Hematopoietic multipotent progenitor cell treated with erythropoietin and hydrocortisone succinate and interleukin-3 and kit ligand, for 17 days (in vitro differentiated cells): ENCODE results near the gene SYNGR2.
A peak's percentile ranks its signal among the peaks of the same experiment; 100 is the strongest.
"Not testable (repeated sequence)": the region's sequence is repeated elsewhere in the genome, so short reads cannot be mapped to it uniquely, and the experiment has no call there.

ENCODE experiments used
- DNase-seq: peaks from one replicate; pipeline ENCODE4 v3.0.0-alpha.2; 2015; ENCODE audit warnings: low spot score

SYNGR2 gene

DNA sequence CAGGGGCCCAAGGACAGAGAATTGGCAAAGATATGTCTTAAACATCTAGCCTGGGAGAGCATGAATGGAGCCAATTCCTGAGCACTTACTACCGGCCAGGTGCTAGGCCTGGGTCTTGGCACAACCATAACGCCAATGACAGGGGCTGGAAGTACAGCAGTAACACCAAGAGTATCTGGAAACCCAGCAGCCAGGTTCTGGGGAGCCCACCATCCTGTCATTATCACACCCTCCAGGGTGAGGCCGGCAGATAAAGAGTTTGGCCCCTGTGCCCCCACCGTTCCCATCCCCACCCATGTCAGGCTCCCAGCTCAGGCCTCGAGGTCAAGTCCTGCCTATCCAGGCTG is 38.3 kb upstream of the SYNGR2 start:
- peak; percentile 58 for DNase-seq

DNA sequence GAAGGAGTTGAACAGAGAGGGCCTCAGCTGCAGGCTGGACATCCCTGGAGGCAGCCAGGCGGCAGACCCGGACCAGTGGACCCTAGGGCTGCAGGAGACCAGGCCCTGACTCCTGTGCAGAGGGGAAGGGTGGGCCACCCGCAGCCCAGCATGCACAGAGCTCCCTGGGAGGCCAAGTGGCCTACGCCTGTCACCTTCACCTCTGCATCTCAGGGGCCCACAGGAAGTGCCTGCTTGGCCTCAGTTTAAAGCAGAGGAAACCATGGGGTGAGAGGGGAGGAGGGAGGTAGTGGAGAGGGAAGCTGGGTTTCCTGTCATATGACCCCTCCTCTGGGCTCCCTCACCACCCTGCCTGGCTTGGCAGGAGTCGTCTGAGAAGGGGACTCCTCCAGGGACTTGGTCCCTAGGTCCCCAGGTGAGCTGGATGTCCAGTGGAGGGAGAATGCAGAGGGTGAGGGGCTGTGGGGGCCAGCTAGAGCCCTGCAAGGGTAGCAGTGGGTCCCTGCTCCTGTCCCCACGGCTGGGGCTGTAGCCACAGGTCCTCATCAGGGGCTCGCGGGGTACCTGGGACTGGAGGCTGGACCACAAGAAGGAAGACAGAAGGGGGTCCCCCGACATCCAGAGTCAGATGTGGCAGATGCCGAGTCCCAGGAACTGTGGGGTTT is 37.8 kb upstream of the SYNGR2 start, which contains the start of gene TMC8:
Gene TMC8 (plus strand): TSS at position 335 of the 665 bp plus-strand sequence. CDS start 818 bp downstream, outside the sequence.
- no peak for DNase-seq

DNA sequence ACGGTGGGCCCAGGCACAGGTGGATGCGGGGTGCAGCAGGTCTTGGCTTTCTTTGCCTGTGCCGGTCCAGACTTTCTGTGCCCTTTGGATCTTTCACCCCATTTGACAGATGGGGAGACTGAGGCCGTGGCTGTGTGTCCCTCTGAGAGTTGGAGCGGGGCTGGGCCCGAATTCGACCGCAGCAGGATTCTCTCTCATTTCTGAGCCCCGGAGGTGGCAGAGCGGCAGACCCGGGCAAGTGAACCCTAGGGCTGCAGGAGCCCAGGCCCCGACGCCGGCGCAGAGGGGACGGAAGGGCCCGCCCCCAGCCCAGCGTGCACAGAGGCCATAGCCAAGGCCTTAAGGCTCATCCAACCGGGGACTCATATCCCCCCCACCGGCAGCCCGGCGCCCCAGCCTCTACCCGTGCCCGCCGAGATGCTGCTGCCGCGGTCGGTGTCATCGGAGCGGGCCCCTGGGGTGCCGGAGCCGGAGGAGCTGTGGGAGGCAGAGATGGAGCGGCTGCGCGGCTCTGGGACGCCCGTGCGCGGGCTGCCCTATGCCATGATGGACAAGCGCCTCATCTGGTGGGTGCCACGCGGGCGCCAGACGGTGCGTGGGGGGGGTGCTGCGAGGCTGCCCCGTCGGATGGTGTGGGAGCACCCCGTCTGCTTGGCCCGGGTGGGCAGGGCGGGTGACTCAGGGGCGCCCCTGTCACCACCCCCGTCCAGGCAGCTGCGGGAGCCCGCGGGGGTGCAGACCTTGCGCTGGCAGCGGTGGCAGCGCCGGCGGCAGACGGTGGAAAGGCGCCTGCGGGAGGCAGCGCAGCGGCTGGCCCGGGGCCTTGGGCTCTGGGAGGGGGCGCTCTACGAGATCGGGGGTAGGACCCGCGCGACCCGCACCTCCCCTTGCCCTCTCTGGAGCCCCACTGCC is 37.0 kb upstream of the SYNGR2 start:
- DNase-seq = peak; percentile 33

DNA sequence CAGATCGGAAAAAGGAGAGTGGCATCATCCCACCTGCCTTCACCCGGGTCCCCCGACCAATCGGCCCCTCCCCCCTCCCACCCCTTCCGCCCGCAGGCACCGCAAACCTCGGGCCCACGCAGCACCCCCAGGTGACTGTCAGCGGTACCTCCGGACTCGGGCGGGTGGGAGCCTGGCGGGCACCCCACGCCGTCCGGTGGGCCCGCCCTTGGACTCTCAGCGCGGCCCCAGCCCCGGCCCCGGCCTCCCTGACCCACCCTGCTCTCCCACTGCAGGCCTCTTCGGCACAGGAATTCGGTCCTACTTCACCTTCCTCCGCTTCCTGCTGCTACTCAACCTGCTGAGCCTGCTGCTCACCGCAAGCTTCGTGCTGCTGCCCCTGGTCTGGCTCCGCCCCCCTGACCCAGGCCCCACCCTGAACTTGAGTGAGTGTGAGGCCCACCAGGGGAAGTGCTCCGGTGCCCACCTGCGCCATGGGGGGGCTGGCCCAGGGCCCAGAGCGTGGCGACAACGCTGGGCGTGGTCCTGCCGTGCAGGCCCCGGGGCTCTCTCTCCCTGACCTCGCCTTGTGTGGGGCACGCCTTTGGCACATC is 36.2 kb upstream of the SYNGR2 start:
- DNase-seq = peak; percentile 53

DNA sequence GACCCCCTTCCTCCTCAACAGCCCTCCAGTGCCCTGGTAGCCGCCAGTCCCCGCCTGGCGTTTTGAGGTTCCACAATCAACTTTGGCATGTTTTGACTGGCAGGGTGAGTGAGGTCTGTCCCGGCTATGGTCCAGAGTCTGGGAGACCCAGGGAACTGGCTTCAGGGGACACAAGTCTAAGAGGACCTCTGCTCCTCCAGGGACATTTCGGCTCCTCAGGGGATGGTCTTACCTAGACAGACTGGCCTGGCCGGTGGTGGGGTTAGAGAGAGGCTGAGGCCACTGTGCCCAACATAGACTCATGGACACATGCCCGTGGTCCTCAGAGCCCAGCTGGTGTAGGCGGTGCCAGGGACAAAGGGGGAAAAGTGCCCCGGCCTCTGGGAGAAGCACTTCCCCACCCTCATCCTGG is 35.6 kb upstream of the SYNGR2 start:
- DNase-seq = no peak

DNA sequence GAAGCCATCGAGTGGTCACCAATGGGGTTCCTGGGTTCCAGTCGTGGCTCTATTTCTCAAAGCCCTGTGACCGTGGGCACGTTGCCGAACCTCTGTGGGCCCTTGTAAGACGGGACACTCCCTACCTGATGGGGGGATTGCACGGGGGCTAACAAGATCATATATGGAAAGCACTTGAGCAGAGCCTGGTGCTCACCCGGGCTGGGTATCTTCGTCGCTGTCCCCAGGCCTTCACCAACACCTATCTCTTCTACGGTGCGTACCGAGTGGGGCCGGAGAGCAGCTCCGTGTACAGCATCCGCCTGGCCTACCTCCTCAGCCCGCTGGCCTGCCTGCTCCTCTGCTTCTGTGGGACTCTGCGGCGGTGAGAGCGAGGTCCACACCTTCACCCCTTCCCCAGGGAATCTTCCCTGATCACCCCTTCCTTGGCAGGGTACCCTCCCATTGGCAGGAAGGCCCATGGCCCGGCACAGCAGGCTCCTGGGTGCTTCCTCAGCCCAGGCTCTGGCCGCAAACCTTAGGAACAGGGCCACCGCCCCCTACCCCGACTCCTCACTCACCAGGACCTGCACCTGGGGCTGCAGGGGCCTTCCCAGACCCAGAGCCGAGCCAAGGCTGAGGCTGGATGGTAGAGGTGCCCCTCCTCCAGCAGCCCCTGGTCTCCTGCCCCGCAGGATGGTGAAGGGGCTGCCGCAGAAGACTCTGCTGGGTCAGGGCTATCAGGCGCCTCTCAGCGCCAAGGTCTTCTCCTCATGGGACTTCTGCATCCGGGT is 35.0 kb upstream of the SYNGR2 start:
- DNase-seq = no peak

DNA sequence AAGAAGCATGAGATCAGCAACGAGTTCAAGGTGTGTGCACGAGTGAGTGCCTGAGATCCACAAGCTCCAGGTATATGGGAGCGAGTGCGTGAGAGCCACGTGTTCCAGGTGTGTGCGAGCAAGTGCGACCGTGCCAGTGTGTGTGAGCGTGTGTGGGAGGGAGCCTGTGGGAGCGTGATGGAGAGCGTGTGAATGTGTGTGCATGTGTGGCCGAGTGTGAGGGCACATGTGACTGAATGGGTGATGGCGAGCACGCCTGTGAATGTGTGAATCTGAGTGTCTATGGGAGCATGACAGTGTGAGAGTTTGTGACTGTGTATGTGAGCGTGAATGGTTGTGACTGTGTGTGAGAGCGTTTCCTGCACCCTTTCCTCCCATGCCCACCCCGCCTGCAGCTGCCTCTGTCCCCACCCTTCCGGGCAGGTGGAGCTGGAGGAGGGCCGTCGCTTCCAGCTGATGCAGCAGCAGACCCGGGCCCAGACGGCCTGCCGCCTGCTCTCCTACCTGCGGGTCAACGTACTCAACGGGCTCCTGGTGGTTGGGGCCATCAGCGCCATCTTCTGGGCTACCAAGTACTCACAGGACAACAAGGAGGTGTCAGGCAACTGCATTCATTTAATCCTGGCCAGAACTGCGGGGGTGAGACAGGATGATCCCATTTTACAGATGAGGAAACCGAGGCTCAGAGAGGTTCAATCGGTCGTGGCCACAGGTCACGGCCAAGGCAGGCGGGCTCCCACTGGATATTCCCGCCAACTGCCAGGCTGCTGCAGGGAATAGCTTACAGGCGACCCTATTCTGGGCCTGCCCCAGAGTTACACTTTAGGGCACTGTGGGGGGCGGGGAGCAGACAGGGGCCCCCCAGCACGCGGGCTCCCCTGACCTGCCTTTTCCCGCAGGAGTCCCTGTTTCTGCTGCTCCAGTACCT is 34.1 kb upstream of the SYNGR2 start:
- DNase-seq = peak; percentile 68

DNA sequence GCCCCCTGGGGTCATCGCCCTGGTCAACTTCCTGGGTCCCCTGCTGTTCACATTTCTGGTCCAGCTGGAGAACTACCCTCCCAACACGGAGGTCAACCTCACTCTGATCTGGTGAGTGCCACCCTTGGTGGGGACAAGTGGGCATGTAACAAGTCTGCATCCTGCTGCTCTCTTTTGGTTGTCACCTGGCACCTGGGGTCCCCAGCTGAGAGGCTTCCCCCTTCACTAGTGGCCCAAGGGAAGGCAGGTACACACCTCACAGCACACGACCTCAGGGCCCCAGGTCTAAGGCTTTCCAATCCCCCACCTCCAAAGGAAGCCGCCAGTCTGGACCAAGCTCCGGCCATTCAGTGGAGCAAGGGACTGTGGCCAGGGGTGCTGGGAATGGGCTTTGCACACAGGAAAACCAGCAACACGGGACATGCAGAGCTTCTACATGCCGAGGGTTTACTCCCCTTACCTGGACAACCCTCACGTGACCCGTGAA is 33.4 kb upstream of the SYNGR2 start:
- DNase-seq = no peak

DNA sequence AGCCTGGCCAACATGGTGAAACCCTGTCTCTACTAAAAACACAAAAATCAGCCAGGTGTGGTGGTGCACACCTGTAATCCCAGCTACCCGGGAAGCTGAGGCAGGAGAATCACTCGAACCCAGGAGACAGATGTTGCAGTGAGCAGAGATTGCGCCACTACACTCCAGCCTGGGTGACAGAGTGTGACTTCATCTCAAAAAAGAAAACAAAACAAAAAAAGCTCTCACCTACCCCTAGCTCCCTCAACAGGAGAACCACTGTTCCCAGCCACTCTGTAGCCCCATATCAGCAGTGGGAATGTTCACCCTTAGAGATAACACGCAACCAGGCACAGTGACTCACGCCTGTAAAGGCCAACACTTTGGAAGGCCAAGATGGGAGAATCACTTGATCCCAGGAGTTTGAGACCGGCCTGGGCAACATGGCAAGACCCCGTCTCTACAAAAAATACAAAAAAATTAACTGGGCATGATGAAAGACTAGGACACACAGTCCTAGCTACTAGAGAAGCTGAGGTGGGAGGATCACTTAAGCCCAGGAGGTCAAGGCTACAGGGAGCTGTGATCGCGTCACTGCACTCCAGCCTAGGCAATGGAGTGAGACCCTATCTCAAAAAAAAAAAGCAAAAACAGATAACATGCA is 32.4 kb upstream of the SYNGR2 start:
- no peak for DNase-seq

DNA sequence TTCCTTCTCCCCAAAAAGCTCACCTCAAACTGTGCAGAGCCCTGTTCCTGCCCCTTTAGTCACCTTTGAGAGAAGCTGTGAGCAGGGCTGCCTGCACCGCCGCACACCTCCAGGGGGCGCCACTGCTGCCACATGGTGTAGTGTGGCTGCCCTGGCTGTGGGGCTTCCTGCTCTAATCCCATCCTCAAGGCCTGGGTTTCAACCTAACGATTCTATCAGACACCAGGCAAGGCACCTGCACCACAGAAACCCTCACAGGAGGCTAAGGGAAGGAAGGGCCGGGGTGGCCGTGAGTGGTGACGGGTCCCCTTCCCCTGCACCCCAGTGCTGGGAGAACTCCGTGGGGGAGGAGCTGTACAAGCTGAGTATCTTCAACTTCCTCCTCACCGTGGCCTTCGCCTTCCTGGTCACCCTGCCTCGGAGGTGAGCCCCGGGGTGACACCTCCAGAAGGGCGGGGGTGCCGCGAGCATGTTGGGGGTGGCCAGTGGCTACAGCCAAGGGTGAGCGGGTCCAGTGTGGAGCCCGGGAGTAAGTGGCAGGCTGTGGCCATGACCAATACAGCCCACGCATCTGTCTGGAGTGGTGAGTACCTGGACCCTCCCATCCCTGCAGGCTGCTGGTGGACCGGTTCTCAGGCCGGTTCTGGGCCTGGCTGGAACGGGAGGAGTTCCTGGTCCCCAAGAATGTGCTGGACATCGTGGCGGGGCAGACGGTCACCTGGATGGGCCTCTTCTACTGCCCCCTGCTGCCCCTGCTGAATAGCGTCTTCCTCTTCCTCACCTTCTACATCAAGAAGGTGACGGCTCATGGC is 30.8 kb upstream of the SYNGR2 start:
- DNase-seq = no peak

DNA sequence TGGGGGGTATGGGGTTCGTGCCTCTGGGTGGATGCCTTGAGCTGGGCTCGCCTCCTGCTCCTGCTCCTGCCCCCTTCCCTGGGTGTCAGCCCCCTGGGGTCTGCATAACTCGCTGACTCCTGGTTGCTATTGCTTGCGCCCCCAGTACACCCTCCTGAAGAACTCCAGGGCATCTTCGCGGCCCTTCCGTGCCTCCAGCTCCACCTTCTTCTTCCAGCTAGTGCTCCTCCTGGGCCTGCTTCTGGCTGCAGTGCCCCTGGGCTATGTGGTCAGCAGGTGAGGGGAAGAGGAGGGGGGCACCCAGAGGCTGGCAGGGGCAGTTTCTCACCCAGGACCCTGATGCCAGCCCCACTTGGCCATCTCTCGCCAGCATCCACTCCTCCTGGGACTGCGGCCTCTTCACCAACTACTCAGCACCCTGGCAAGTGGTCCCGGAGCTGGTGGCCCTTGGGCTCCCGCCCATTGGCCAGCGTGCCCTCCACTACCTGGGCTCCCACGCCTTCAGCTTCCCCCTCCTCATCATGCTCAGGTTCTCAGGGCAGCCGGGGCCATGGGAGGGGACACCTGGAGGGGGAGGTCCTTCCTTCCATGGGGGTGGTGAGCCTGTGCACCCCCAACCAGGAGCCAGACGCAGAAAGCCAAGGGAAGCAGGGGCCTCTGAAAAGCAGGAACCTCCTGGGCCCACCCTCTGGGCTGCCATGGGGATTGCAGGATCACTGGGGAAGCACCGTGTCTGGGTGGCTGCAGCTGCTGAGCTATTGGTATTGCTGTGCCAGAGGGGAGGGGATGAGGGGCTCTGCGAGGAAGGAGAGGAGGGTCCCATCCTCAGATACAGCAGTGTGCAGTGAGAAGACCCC is 29.9 kb upstream of the SYNGR2 start:
- DNase-seq = no peak

DNA sequence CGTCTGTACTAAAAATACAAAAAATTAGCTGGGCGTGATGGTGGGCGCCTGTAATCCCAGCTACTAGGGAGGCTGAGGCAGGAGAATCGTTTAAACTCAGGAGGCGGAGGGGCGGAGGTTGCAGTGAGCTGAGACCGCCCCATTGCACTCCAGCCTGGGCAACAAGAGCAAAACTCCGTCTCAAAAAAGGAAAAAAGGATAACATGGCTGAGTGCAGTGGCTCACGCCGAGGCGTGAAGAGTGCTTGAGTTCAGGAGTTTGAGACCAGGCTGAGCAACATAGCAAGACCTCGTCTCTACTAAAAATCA is 28.6 kb upstream of the SYNGR2 start:
- not testable (repeated sequence) for DNase-seq

DNA sequence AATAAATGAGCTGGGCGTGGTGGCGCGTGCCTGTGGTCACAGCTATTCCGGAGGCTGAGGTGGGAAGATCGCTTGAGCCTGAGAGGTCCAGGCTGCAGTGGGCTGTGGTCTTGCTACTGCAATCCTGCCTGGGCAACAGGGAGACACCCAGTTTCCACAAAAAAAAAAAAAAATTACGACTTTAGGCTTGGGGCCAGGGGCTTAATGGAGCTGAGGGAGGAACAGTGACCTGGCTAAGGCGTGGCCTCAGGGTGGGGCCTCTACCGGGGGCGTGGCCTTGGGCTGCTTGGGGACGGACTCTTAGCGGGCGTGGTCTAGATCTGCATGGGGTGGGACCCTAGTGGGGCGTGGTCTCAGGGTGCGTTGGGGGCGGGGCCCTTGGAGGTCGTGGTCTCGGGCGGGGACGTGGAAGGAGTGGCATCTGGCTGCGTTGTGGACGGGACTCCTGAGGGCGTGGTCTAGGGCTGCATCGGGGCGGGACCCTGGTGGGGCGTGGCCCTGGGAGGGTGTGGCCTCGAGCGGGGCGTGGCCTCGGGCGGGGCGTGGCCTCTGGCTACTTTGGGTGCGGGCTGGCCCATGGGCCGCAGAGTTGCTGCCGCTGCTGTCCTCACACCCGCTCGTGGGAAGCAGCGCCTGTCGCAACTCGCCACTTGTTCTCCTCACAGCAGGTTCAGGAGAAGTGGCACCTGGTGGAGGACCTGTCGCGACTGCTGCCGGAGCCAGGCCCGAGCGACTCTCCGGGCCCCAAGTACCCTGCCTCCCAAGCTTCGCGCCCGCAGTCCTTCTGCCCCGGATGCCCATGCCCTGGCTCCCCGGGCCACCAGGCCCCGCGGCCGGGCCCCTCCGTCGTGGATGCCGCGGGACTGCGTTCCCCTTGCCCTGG is 28.0 kb upstream of the SYNGR2 start:
- DNase-seq = peak; percentile 98

DNA sequence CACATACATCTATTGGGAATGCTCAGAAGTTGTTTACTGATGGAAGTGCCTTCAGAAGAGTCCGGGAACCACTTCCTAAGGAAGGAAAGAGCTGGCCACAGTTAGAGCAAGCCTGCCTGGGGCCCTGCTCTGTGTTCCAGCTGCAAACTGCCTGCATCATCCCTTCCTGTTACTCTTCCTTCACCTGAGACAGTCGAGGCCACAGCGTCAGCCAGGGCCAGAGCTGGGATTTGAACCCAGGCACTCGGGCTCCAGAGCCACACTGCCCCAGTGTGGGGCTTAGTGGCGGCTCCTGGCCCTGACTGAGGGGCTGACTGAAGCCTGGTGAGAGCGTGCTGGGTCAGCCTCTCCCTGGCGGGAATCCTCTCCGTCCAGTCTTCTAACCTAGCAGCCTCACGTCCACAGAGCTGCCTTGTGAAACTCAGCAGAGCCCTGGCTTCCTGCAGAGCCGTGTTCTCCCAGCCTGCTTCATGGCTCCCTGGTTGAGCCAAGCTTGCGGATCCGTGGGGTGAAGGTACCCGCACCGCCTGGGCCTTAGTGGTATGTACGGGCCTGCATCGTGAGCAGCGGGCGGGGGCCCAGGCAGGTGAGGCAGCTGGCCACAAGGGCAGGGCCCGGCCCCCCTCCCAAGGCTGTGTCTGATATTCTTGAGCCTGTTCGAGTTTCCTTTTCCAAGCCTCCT is 26.8 kb upstream of the SYNGR2 start:
- DNase-seq = peak; percentile 7

DNA sequence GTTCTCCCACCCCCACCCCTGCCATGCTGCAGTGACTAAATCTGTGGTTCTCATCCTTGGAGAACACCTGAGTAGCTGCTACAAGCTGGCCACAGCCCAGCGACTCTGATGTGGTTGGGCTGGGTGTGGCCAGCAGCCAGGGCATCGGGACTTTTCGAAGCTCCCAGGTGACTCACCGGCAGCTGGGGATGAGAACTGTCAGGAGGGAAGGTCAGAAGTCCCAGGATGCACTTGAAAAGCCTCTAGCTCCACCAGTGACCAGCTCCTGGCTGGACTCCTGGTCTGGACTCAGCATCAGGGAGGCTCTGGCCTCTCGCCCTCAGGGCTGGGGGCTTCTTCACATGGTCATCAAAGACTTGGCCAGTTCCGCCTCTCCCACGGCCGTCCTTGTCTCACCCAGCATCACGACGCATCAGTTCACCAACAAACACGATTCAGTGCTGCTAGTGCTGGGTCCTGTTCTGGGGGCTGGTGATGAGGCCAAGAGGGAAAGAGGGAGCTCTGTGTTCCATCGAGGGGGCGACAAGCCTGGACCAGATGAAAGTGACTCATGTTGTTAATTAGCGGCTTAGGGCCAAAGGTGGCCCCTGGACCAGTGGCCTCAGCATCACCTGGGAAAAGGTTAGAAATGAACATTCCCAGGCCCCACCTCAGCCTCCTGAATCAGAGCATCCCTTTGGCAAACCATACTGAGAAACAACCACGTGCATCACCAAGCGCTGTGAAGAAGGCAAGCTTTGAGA is 26.1 kb upstream of the SYNGR2 start:
- DNase-seq = peak; percentile 9
